HepG2 (cell line): Measurements from ENCODE around the gene CNNM2. TPM values are rescaled to one million over a fixed set of nuclear protein-coding genes. Genes with fewer than 3 reads are reported as not detected.

Source experiments
- ATAC-seq: fragments of 200-7000 bp; cut with Tn5 transposase; 3 replicates; pipeline ENCODE4 v1.9.1; 2020; ENCODE audit warnings: mild to moderate bottlenecking, moderate library complexity
- BruUV-seq: library from RNA; stranded (reverse); fragments of 400-500 nt; replicated peaks from 2 replicates; lab custom pipeline; 2021; lab: Mats Ljungman, UMichigan
- CTCF ChIA-PET: fragments of 300-600 bp; formaldehyde crosslinking; extraction: SDS; loops from one replicate; lab custom pipeline; 2021; ENCODE audit warnings: low total read pairs, inconsistent platforms, low intra/inter-chr PET ratio; lab: Yijun Ruan, JAX
- POLR2A ChIA-PET: fragments of 350-600 bp; sonication (Branson Sonifier 250); formaldehyde crosslinking; loops from one replicate; lab custom pipeline; 2020; ENCODE audit warnings: antibody characterized with exemption, inconsistent platforms; lab: Yijun Ruan, JAX
- DNase-seq: peaks from one replicate; pipeline ENCODE4 v3.0.0-alpha.2; 2015; ENCODE audit warnings: low spot score
- FAIRE-seq: peaks from 3 replicates; lab custom pipeline; 2011; peaks lifted over from hg19 to GRCh38; lab: Jason Lieb, UNC
- H2AFZ ChIP-seq: one replicate; pipeline ENCODE4 v1.6.1; 2011; ENCODE audit warnings: low read length, inconsistent platforms
- H3K27ac ChIP-seq: fragments of 300-600 bp; 3 replicates; pipeline ENCODE4 v1.8.0; 2011; ENCODE audit warnings: mixed run types, mild to moderate bottlenecking, mixed read lengths, low read length, inconsistent platforms; ENCODE audit not compliant: insufficient read depth; ENCODE audit errors: extremely low read length
- H3K27me3 ChIP-seq, 2 experiments: fragments of 200-600 bp in 1 of 2; 2 replicates in 1 of 2; 3 replicates in 1 of 2; pipeline versions ENCODE4 v1.6.0 to v1.8.0; 2011; ENCODE audit warnings: low read length in 2 of 2, mild to moderate bottlenecking in 2 of 2, moderate library complexity in 2 of 2, inconsistent platforms in 1 of 2; ENCODE audit not compliant: insufficient read depth in 2 of 2, control insufficient read depth in 1 of 2
- H3K36me3 ChIP-seq, 2 experiments: fragments of 200-600 bp in 1 of 2; replicated peaks in 1 of 2; 2 replicates in 1 of 2; 3 replicates in 1 of 2; pipeline versions ENCODE4 v1.5.1 to v1.8.0; 2011; ENCODE audit warnings: low read length in 2 of 2, inconsistent platforms in 1 of 2; ENCODE audit not compliant: insufficient read depth in 2 of 2, control insufficient read depth in 1 of 2
- H3K4me1 ChIP-seq: 2 replicates; pipeline ENCODE4 v1.5.1; 2012; ENCODE audit warnings: low read length, inconsistent platforms; ENCODE audit not compliant: insufficient read depth
- H3K4me2 ChIP-seq: 2 replicates; pipeline ENCODE4 v1.6.0; 2011; ENCODE audit warnings: low read depth, low read length, inconsistent platforms
- H3K4me3 ChIP-seq, 3 experiments: fragments of 200-600 bp in 1 of 3; sonication (generic), shearing (Covaris generic) in 1 of 3; replicated peaks in 1 of 3; 2 replicates each; pipeline ENCODE4 v1.5.1; 2011 to 2016; ENCODE audit warnings: low read length in 3 of 3, inconsistent platforms in 2 of 3, low read depth in 2 of 3, mild to moderate bottlenecking in 2 of 3, control low read depth in 1 of 3, mixed read lengths in 1 of 3; ENCODE audit not compliant: insufficient read depth in 1 of 3
- H3K79me2 ChIP-seq: one replicate; pipeline ENCODE4 v1.6.1; 2011; ENCODE audit warnings: low read length, inconsistent platforms; ENCODE audit not compliant: insufficient read depth
- H3K9ac ChIP-seq: 2 replicates; pipeline ENCODE4 v1.6.0; 2011; ENCODE audit warnings: mild to moderate bottlenecking, low read depth, low read length, inconsistent platforms; ENCODE audit not compliant: insufficient read depth
- H3K9me3 ChIP-seq: 2 replicates; pipeline ENCODE4 v1.5.1; 2012; ENCODE audit warnings: mild to moderate bottlenecking, low read length
- H4K20me1 ChIP-seq: 2 replicates; pipeline ENCODE4 v1.6.0; 2011; ENCODE audit warnings: inconsistent platforms, mild to moderate bottlenecking, low read length, moderate library complexity; ENCODE audit not compliant: insufficient read depth
- E2F2 ChIP-seq: sonication (generic); formaldehyde crosslinking; IDR thresholded peaks from 2 replicates; pipeline ENCODE4 v1.4.0; 2020; ENCODE audit warnings: missing genetic modification reagents, borderline replicate concordance
- ETV5 ChIP-seq: IDR thresholded peaks from 2 replicates; pipeline ENCODE4 v1.6.1; 2018; ENCODE audit warnings: missing biosample characterization, missing genetic modification reagents, inconsistent platforms, borderline replicate concordance
- HES4 ChIP-seq: sonication (generic); formaldehyde crosslinking; IDR thresholded peaks from 2 replicates; pipeline ENCODE4 v1.9.0; 2021; ENCODE audit warnings: mild to moderate bottlenecking, missing genetic modification reagents, borderline replicate concordance
- REXO4 ChIP-seq: sonication (generic); formaldehyde crosslinking; IDR thresholded peaks from 2 replicates; pipeline ENCODE4 v1.8.0; 2022; ENCODE audit warnings: missing genetic modification reagents, mild to moderate bottlenecking, borderline replicate concordance
- TFAP4 ChIP-seq: sonication (generic); IDR thresholded peaks from 2 replicates; pipeline ENCODE4 v1.6.1; 2016; ENCODE audit warnings: low read depth, borderline replicate concordance
- TFDP1 ChIP-seq: IDR thresholded peaks from 2 replicates; pipeline ENCODE4 v1.6.1; 2016; ENCODE audit warnings: missing compliant biosample characterization, missing genetic modification reagents, borderline replicate concordance
- ZNF292 ChIP-seq: sonication (generic); formaldehyde crosslinking; IDR thresholded peaks from 2 replicates; pipeline ENCODE4 v1.8.1; 2022; ENCODE audit warnings: mild to moderate bottlenecking, low read depth, missing genetic modification reagents, borderline replicate concordance
- WGBS: methylation state at CpG from one replicate; pipeline ENCODE4 v1.1.6; 2017; ENCODE audit warnings: low lambda C conversion rate; 5-methylcytosine and 5-hydroxymethylcytosine counted together
- in situ Hi-C: cut with HindIII; loops from 2 replicates; pipeline ENCODE4 v1.10.0; 2017; ENCODE audit warnings: low pct_unique_long_range_greater_than_20kb; ENCODE audit not compliant: extremely low pct_ligation_motif_present
- intact Hi-C: fragments of 100-400 bp; cut with micrococcal nuclease; formaldehyde crosslinking; loops from one replicate; pipeline ENCODE4 v1.10.0; 2022; ENCODE audit not compliant: unreplicated experiment
- polyA plus RNA-seq, 8 experiments: library from polyadenylated mRNA; depleted of rRNA in 3 of 8; stranded (reverse) in 7 of 8; unstranded in 1 of 8; fragments of >200 nt; fragmentation: Illumina TruSeq in 4 of 8; extraction: Trizol in 4 of 8; gene quantifications; 2 replicates each; pipeline versions ENCODE4 v1.2.1 to v1.2.3, GENCODE V29; 2011 to 2016; ENCODE audit warnings: low read depth in 4 of 8, missing spikeins in 1 of 8, mixed read lengths in 1 of 8; ENCODE audit not compliant: insufficient read depth in 1 of 8
- total RNA-seq, 5 experiments: library from RNA; depleted of rRNA; stranded (reverse); fragments of >200 nt; fragmentation: Illumina TruSeq; extraction: Trizol; gene quantifications; 2 replicates each; pipeline ENCODE4 v1.2.3, GENCODE V29; 2016; ENCODE audit warnings: low read depth in 1 of 5

CNNM2 gene
- total and polyA plus RNA-seq, 2 of the 13 experiments (the other 11 are each of a cell fraction or from before 2014, with no cell fraction given), result 7.1 to 9.0 TPM

GRCh38 chr10:103125323-103126267, 207.5 kb downstream of the CNNM2 start:
- Histone ChIP-seq H3K27ac (peak overlapping the region; percentile 17), H3K9ac (no peak overlapping the region), H3K4me3 (no peak overlapping the region), H3K36me3 (peaks cover 3 to 4% of the 10 kb centered on the region in 2 experiments; a peak in 4 of 5 replicates), H3K27me3 (no peaks in the 10 kb centered on the region), H3K4me1 (peaks cover 63% of the 10 kb centered on the region), H2AFZ (no peak overlapping the region), H3K4me2 (no peak overlapping the region), H4K20me1 (no peaks in the 10 kb centered on the region), H3K9me3 (no peaks in the 10 kb centered on the region), H3K79me2 (peaks cover 13% of the 10 kb centered on the region)
- no TSS peak for BruUV-seq
- in situ Hi-C loops, result loop anchor here (10.0 kb wide), 1 partner anchor 119 kb away; the partner anchor contains the start of gene RPEL1
- FAIRE-seq (no peak), DNase-seq (no peak), ATAC-seq (no peak)
- TF ChIP-seq REXO4 (CRISPR knock-in tag) (no peak), ETV5 (CRISPR knock-in tag) (no peak), TFAP4 (no peak), E2F2 (no peak), ZNF292 (CRISPR knock-in tag) (no peak), HES4 (CRISPR knock-in tag) (no peak), TFDP1 (CRISPR knock-in tag) (no peak)
- CTCF ChIA-PET, result no interaction called here
- 93% methylated on average over 9 of the region's 9 CpGs for WGBS
- intact Hi-C loops, result no loop called here
- POLR2A ChIA-PET, result no interaction called here
